MCF 10A (cell line): ENCODE measurements around the gene HSD17B7. TPM values are rescaled to one million over a fixed set of nuclear protein-coding genes. Genes with fewer than 3 reads are reported as not detected.
A peak's percentile ranks its signal among the peaks of the same experiment; 100 is the strongest.
"Not testable (repeated sequence)": the region's sequence is repeated elsewhere in the genome, so short reads cannot be mapped to it uniquely, and the experiment has no call there.

Source experiments
- Bru-seq: library from RNA; stranded (reverse); fragments of 400-500 nt; gene quantifications from one replicate; lab custom pipeline; 2021; lab: Mats Ljungman, UMichigan
- BruChase-seq, 2 experiments: library from RNA; stranded (reverse); fragments of 400-500 nt; gene quantifications; one replicate each; lab custom pipeline; 2021; lab: Mats Ljungman, UMichigan
- BruUV-seq: library from RNA; stranded (reverse); fragments of 400-500 nt; replicated peaks from 2 replicates; lab custom pipeline; 2021; lab: Mats Ljungman, UMichigan
- CTCF ChIA-PET: fragments of 300-600 bp; sonication (Branson Sonifier 250); formaldehyde crosslinking; extraction: SDS; loops from one replicate; lab custom pipeline; 2021; ENCODE audit warnings: antibody characterized with exemption, inconsistent platforms; lab: Yijun Ruan, JAX
- POLR2A ChIA-PET: fragments of 300-600, 350-650 bp; sonication (Branson Sonifier 250); formaldehyde crosslinking; extraction: SDS; loops from one replicate; lab custom pipeline; 2020; ENCODE audit warnings: antibody characterized with exemption, inconsistent platforms; lab: Yijun Ruan, JAX
- DNase-seq: peaks from one replicate; pipeline ENCODE4 v3.0.0-alpha.2; 2018; ENCODE audit not compliant: unreplicated experiment
- H3K27ac Mint-ChIP-seq: one replicate; pipeline ENCODE4 v1.8.0; 2022; ENCODE audit warnings: mild to moderate bottlenecking, low read depth, mixed read lengths; ENCODE audit not compliant: unreplicated experiment
- H3K27me3 Mint-ChIP-seq: one replicate; pipeline ENCODE4 v1.8.0; 2022; ENCODE audit warnings: mixed read lengths; ENCODE audit not compliant: insufficient read depth, unreplicated experiment
- H3K36me3 Mint-ChIP-seq: one replicate; pipeline ENCODE4 v1.8.0; 2022; ENCODE audit warnings: mild to moderate bottlenecking, moderate library complexity, mixed read lengths; ENCODE audit not compliant: insufficient read depth, unreplicated experiment
- H3K4me1 Mint-ChIP-seq: one replicate; pipeline ENCODE4 v1.8.0; 2022; ENCODE audit warnings: mixed read lengths; ENCODE audit not compliant: insufficient read depth, unreplicated experiment
- H3K4me3 Mint-ChIP-seq: one replicate; pipeline ENCODE4 v1.8.0; 2022; ENCODE audit warnings: mild to moderate bottlenecking, moderate library complexity, mixed read lengths; ENCODE audit not compliant: unreplicated experiment
- H3K9me3 Mint-ChIP-seq: one replicate; pipeline ENCODE4 v1.8.0; 2022; ENCODE audit warnings: mixed read lengths; ENCODE audit not compliant: unreplicated experiment
- CTCF ChIP-seq: fragments of 200-600 bp; IDR thresholded peaks from one replicate; pipeline ENCODE4 v1.8.0; 2022; ENCODE audit warnings: antibody characterized with exemption, mild to moderate bottlenecking; ENCODE audit not compliant: unreplicated experiment
- intact Hi-C: fragments of 100-400 bp; cut with micrococcal nuclease; formaldehyde crosslinking; loops from 2 replicates; pipeline ENCODE4 v1.14.1; 2022
- long read RNA-seq: library from polyadenylated mRNA; stranded (forward); transcript quantifications from one replicate; pipeline ENCODE4 v2.0.0, GENCODE V29; 2022
- total RNA-seq: library from RNA; stranded (reverse); gene quantifications from 2 replicates; pipeline ENCODE4 v1.2.3, GENCODE V29; 2022

HSD17B7 gene, protein sequence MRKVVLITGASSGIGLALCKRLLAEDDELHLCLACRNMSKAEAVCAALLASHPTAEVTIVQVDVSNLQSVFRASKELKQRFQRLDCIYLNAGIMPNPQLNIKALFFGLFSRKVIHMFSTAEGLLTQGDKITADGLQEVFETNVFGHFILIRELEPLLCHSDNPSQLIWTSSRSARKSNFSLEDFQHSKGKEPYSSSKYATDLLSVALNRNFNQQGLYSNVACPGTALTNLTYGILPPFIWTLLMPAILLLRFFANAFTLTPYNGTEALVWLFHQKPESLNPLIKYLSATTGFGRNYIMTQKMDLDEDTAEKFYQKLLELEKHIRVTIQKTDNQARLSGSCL
- total RNA-seq (15.5 and 19.6 TPM in 2 replicates), Bru-seq, nascent RNA (percentile 76 among the genes with signal in this experiment), BruChase-seq, experiment 1, labeled RNA remaining after a 6-hour chase (percentile 79 among the genes with signal in this experiment), BruChase-seq, experiment 2, labeled RNA remaining after a 2-hour chase (percentile 83 among the genes with signal in this experiment)
- long read RNA-seq, transcript HSD17B7-201 (9 exons, 1,190 nt), result major isoform, 26 of 34 reads
- long read RNA-seq, partial matches to known transcripts, result 1 of 34 reads
- long read RNA-seq, other reads (novel, unspliced or antisense), result 6 of 34 reads

DNA sequence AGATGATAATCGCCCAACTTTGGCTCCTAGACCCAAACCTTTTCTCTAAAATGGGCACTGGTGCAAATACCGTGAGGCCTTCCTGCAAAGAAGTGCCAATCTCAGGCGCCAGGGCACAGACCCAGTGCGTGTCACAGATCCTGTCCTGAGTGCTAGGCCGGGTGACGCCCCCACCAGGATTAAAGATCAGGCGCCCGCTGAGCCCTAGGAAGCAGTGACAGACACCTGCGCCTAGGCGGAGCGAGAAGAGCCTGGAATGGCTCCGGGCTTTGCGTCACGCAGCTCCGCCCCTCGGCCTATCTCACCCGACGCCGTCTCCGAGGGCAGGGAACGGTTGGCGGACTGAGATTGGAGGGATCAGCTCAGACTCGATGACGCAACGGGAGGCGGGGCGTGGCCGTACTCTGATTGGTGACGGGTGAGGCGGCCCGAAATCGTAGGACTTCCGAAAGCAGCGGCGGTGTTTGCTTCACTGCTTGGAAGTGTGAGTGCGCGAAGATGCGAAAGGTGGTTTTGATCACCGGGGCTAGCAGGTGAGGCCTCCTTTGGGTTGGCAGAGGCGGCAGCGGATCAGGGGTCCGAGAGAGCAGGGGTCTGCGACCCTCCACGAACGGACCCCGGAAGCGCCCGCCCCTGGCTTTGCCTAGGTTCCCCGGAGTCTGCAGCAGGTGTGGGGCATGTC is at the start of gene HSD17B7:
TSS of gene HSD17B7 (plus strand) at position 400 of the 682 bp plus-strand sequence. CDS start at position 499, 99 bp downstream.
- intact Hi-C loops, BruUV-seq, H3K9me3 Mint-ChIP-seq, CTCF ChIA-PET, H3K27me3 Mint-ChIP-seq, H3K4me1 Mint-ChIP-seq: not testable (repeated sequence)
- Mint-ChIP-seq H3K4me3 (peak within 1 kb of the TSS; percentile 85), H3K27ac (peak within 1 kb of the TSS; percentile 75), H3K36me3 (peaks cover 24% of the 10 kb centered on the region)
- DNase-seq, result peak; percentile 83
- POLR2A ChIA-PET, result interaction anchor here (0.7 to 1.0 kb wide), 2 partner anchors 94 to 907 kb away, joined by 3 to 5 read pairs; no protein-coding TSS in a partner anchor

- ChIA-PET CTCF (no interaction called here), POLR2A (no interaction called here)
- no peaks in the 10 kb centered on the region for H3K27me3 Mint-ChIP-seq
- no peak overlapping the region for H3K27ac Mint-ChIP-seq
- BruUV-seq, result no TSS peak
- no peak overlapping the region for H3K4me3 Mint-ChIP-seq
- H3K36me3 Mint-ChIP-seq, result no peaks in the 10 kb centered on the region
- no peaks in the 10 kb centered on the region for H3K4me1 Mint-ChIP-seq
- TF ChIP-seq CTCF, result no peak
- intact Hi-C loops, result no loop called here
- no peak for DNase-seq
- H3K9me3 Mint-ChIP-seq, result no peaks in the 10 kb centered on the region
These were observed 49.7 kb upstream of the HSD17B7 start for GRCh38 chr1:162740755-162741154.

DNA sequence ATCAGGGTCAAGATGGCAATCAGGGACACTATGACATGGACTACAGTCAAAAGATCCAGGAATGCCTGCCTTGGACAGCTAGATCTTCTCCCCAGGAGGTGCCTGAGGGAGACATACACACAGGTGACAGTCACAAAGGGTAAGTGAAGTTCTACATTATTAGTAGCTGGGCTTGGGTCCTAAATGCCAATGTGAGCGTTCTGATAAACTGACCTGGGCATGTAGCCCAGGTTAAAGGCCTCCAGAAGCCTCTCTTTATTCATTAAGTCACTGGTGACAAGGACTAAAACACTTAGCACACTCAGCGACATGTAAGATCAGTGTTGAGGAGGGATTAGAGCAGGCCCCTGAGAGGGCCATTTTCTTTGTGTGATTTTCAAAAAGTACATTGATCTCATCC is 48.9 kb upstream of the HSD17B7 start:
- Mint-ChIP-seq H3K36me3 (no peaks in the 10 kb centered on the region), H3K4me3 (no peak overlapping the region), H3K27ac (no peak overlapping the region), H3K4me1 (no peaks in the 10 kb centered on the region), H3K9me3 (no peaks in the 10 kb centered on the region), H3K27me3 (no peaks in the 10 kb centered on the region)
- no TSS peak for BruUV-seq
- intact Hi-C loops, result no loop called here
- ChIA-PET CTCF (no interaction called here), POLR2A (no interaction called here)
- no peak for TF ChIP-seq CTCF
- no peak for DNase-seq

GRCh38 chr1:162746264-162746942 is 44.1 kb upstream of the HSD17B7 start:
- H3K4me3 Mint-ChIP-seq, H3K4me1 Mint-ChIP-seq, H3K27me3 Mint-ChIP-seq, BruUV-seq, H3K9me3 Mint-ChIP-seq, DNase-seq, H3K36me3 Mint-ChIP-seq, H3K27ac Mint-ChIP-seq, intact Hi-C loops: not testable (repeated sequence)
- ChIA-PET CTCF (interaction anchor here (0.7 to 1.5 kb wide), 2 partner anchors 18 to 133 kb away, joined by 3 to 4 read pairs; no protein-coding TSS in a partner anchor), POLR2A (interaction anchor here (0.6 kb wide), 1 partner anchor 75 kb away, joined by 4 read pairs; no protein-coding TSS in a partner anchor)
